HG02571 (cell line): Measurements from ENCODE around the gene DIPK1B.
"Not testable (repeated sequence)": the region's sequence is repeated elsewhere in the genome, so short reads cannot be mapped to it uniquely, and the experiment has no call there.

Source experiments
- ATAC-seq: cut with Tn5 transposase; IDR thresholded peaks from one replicate; pipeline ENCODE4 v1.9.1; 2021; ENCODE audit warnings: mild to moderate bottlenecking, moderate library complexity; ENCODE audit not compliant: unreplicated experiment

The DIPK1B gene

DNA sequence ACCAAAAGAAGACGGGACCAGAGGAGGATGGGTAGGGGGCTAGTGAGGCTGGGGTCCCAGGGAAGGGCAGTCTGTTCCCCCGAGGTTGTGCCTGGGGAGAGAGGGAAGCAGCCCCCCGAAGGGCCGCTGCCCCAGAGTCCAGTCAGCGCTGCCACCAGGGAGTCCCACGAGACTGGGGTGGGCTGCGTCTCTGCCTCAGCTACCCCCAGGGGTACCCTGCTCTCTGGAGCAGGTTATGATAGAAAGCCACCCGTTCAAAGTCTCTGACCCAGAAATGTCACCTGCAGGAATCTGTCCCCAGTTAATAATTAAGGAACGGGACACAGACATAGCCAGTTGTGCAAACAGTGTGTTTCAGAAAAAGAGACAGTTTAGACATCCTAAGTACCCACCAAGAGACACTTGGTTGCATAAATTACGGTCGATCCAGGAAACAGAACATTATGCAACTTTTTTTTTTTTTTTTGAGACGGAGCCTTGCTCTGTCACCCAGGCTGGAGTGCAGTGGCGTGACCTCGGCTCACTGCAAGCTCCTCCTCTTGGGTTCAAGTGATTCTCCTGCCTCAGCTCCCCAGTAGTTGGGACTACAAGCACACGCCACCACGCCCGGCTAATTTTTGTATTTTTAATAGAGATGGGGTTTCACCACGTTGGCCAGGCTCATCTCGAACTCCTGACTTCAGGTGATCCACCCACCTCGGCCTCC lies 14.4 kb upstream of the DIPK1B start:
- no peak for ATAC-seq

DNA sequence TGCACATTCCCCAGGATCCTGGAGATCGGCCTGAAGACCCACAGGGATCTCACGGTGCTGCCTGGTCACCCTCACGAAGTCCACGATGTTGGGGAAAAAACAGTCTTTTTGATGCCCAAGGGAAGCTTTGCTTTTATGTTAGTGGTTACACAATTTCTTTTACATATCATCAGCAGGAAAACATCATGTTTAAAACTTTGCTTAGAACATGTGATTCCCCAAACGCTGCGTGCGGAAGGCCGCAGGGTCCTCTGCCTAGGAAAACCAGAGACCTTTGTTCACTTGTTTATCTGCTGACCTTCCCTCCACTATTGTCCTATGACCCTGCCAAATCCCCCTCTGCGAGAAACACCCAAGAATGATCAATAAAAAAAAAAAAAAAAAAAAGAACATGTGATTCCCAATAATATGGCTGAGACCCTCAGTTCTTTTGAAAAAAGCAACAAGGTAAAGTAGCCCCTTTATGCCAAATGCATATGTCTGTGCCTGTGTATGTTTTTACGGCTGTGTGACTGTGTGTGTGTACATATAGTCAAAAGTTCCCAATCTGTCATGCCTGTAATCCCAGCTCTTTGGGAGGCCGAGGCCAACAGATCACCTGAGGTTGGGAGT lies 13.6 kb upstream of the DIPK1B start:
- no peak for ATAC-seq

DNA sequence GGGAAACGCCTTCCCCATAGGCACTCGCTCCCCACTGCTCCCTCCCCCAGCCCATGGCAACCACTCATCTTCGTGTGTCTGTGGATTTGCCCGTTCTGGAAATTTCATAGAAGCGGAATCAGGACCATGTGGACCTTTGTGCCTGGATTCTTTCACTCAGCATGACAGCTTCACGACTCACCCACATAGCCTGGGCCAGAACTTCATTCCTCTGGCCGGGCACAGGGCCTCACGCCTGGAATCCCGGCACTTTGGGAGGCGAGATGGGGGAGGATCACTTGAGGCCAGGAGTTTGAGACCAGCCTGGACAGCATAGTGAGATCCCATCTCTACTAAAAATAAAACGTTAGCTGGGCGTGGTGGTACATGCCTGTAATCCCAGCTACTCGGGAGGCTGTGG lies 12.1 kb upstream of the DIPK1B start:
- no peak for ATAC-seq

DNA sequence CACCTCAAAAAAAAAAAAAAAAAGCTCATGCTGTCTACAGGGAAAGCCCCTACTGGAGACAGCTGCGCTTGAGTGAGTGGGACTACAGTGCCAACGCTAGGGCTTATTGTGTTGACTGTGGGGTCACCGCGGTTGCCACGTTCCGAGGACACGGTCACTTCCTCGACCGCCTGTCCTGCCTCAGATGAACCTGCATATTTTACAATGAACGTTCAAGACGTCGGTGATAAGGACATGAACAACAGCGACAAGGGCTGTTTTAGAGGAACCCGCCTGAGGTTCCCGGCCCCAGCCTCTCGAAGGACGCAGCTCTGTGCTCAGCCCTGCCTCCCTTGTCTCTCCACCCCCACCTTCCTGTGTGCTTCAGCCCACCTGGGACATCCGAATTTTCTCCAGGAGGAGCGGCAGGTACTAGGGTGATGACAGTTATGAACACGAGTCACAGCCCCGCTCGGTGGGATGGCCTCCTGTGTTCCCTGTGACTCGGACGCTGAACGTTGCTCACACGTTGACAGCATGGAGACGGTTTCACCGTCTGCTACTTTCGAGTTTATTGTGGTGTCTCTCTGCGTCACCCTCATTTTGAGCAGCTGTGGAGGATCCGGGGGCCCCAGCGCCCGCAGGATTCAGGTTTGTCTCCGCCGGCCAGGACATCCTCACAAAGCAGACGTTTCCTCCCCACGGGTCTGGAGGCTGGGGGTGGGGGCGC lies 11.3 kb upstream of the DIPK1B start:
- ATAC-seq = peak; percentile 67

DNA sequence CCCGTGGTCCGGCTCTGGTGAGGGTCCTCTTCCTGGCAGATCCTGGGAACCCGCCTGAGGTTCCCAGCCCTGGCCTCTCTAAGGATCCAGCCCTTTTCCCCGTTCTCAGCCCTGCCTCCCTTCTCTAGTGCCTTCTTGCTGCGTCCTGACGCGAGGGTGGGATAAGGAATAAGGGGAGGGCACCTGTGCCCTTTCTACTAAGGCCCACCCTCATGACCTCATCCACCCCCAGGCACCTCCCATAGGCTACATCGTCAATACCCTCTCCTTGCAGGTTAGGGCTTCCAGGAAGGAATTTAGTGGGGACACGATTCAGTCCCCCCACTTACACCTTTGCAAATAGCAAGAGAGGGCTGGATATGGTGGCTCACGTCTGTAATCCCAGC lies 10.7 kb upstream of the DIPK1B start:
- ATAC-seq = no peak

DNA sequence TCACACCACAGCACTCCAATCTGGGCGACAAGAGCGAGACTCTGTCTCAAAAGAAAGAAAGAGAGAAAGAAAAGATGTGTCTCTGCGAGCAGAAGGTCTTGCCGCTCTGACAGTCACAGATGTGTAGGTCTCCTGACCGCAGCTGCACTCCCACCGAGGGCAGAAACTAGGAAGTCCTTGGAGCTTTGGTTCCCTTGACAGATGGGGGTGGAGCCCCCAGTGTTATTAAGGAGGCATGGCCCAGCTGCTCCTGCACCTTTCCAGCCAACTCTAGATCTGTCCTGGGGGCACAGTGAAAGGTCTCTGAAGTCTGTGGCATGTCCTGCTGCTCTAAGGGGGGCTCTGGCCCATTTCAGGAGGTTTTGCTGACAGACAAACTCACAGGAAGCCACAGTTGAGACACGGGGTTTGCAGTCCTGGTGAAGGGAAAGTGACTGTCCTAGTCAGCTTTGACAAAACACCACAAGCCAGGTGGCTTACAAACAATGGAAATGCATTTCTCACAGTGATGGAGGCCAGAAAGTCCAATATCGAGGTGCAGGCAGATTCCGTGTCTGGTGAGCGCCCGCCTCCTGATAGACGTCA lies 9.0 kb upstream of the DIPK1B start:
- ATAC-seq = no peak

DNA sequence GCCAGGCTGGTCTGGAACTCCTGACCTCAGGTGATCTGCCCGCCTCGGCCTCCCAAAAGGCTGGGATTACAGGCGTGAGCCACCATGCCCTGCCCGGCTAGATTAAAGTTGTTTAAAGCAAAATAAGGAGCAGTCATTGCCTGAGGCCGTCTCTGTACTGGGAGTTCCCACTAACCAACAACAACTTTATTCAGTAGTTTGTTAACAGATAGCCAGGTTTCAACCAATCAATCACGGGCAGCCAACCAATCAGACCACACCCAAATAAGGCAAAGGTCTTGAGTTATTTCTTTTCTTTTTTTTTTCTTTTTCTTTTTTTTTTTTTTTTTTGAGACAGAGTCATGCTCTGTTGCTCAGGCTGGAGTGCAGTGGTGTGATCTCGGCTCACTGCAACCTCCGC lies 7.6 kb upstream of the DIPK1B start:
- ATAC-seq = not testable (repeated sequence)

DNA sequence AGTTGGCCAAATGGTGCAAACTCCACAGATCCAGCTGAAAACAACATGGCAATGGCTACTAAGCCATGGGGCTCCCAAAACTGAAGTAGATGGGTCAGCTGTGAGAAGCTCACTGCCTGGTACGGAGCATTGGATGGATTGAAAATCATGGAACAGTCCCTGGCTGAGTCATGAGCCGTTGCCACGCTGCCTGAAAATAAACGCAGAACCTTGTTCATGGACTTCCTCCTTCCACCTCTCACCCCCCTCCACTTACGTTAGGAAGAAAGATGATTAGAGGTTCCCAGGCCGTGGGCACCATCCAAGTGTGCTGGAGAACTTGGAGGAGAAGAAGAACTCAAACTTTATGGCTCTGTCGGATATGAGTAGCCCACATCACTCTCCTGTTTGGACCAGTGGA lies 6.8 kb upstream of the DIPK1B start:
- no peak for ATAC-seq

DNA sequence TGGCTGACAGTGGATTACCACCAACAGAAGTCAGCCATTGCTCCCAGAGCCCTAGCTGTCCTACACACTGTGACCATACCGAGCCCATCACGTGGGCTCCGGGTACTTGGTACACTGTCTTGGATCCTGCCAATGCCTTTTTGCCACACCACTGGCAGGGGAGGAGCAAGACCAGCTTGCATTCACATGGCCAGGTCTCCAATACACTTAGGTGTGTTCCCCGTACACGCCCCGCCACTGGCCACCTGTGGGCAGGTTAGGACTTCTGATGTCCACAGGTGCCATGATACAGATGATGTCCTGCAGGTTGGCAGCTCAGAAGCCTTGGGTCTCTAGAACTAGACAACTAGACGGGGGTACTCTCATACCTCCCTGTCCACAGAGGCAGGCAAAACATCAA lies 5.4 kb upstream of the DIPK1B start:
- ATAC-seq = no peak

DNA sequence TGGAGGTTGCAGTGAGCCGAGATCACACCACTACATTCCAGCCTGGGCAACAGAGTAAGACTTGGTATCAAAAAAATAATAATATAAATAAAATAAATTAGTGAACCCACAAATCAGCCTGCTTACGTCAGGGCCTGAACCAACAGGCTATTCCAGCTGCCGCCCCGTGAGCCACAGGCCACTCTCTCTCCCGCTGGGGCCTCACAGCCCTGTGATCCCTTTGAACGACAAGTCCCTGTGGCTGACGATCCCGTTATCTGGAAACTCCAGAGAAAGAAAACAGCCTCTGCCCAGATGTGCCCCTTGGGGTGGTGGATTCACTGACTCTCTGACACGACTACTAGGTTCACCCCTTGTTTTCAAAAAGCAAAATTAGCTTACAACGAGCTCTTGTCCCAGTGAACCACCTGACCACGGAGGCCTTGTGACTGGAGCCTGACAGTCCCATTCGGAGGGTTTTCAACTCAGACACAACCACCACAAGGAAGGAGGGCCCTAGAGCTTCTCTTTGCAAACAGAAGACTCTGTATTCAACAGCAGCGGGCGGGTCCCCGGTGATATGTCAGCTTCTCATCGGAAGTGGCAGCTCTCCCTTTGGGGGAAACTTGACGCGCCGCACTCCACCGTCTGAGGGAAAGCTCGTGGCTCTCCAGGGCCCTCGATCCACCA lies 4.4 kb upstream of the DIPK1B start:
- no peak for ATAC-seq

DNA sequence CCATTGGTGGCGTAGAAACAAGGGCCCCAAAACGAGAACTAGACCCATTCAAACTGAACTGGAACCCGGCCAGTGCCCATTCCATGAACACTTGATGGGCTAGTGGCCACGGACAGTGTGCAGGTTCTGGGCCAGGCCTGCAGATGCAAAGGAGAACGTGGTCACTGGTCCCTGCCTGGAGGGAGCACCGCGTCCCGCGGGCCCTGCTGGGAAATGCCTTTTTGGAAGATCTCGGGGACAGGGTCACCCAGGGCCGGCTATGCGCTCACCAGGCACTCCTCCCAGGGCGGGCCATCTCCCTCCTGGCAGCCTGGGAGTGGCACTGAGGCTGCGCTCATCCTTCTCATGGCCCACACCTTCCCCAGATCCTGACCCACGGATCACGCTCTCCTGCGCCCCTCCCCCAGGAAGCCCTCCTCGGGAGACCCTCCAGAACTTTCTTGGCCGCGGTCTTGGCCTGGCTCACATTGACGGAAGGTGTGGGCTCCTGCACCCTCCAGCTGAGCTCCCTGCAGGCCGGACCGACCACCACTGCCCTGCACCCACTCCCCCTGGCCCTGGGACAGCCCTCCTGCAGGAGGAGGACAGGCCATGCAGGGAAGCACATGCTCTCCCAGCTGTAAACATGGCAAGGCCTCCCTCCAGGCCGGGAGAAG lies 2.8 kb upstream of the DIPK1B start:
- ATAC-seq = no peak

DNA sequence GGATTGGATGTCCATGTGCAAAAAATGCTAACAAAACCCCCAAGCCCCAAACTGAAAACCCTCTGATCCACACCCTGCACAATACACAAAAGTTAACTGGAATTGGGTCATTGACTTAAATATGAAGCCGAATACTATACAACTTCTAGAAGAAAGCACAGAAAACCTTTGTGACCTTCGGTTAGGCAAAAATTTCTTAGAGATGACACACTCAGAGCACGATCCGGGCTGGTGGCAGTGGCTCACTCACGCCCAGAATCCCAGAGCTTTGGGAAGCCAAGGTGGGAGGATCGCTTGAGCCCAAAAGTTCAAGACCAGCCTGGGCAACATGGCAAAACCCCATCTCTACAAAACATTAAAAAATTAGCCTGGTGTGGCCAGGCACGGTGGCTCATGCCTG lies 1.8 kb upstream of the DIPK1B start:
- ATAC-seq = no peak

DNA sequence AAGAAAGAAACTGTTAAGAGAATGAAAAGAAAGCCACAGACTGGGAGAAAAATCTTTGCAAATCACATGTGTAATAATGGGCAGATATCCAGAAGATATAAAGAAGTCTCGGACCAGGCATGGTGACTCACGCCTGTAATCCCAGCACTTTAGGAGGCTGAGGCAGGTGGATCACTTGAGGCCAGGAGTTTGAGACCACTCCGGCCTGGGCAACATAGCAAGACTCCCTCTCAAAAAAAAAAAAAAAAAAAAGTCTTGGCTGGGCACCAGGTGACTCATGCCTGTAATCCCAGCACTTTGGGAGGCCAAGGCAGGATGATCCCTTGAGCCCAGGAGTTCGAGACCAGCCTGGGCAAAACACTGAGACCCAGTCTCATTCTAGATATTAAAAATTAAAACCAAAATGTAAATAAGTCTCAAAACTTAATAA lies 1.1 kb upstream of the DIPK1B start:
- not testable (repeated sequence) for ATAC-seq

DNA sequence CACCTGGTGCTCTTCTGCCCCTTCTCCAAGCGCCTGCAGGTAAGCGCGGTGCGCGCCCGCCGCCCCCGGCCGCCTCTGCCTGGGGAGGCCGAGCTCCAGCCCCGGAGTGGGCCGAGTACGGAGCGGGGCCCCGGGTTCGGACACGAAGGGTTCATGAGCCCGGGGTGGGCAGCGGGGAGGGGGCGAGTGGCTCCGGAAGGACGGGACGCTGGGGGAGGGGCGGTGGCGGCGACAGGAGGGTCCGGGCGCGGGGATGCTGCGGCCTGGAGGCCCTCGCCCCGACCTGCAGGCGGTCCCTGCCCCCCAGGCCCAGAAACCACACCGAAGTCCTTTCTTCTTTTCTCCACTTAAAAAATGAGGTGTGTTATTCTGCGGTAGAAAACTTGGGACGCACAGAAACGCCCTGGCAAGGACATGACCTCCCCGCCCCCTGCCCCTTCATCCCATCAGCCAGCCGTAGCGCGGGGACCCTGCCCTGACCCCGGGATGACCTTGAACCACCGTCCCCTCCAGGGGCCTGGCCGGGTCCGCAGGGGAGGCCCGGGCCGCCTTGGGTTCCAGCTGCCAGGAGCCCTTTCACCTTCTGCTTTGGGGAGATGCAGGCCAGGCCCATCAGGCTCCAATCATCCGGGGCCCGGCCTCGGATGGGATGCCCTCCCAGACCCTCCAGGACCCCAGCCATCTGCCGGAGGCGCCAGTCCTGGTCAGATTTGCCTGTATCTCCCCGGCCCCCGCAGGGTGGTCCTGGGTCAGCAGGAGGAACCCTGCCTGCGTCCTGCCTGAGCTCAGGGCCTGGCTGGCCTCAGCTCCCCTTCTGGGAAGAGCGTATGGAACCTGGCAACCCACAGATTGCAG lies 545 bp downstream of the DIPK1B start:
- no peak for ATAC-seq

DNA sequence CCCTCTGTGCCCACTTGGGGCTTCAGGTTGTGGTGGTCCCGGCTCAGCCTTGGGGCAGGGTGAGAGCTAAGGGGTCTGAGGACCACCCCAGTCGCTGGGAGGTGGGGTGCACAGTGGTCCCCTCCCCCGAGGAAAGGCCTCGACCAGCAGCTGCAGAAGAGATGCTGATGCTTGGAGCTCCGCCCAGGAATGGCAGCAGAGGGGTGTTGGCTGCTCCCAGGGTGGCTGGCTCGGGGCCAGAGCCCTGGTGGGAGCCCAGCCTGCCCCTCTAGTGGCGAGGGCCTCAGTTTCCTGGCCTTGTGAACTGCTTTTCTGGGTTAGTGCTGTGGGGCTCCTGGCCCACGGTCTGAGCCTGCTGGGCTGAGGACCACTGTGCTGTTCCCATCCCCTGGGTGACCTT lies 1.2 kb downstream of the DIPK1B start:
- no peak for ATAC-seq

DNA sequence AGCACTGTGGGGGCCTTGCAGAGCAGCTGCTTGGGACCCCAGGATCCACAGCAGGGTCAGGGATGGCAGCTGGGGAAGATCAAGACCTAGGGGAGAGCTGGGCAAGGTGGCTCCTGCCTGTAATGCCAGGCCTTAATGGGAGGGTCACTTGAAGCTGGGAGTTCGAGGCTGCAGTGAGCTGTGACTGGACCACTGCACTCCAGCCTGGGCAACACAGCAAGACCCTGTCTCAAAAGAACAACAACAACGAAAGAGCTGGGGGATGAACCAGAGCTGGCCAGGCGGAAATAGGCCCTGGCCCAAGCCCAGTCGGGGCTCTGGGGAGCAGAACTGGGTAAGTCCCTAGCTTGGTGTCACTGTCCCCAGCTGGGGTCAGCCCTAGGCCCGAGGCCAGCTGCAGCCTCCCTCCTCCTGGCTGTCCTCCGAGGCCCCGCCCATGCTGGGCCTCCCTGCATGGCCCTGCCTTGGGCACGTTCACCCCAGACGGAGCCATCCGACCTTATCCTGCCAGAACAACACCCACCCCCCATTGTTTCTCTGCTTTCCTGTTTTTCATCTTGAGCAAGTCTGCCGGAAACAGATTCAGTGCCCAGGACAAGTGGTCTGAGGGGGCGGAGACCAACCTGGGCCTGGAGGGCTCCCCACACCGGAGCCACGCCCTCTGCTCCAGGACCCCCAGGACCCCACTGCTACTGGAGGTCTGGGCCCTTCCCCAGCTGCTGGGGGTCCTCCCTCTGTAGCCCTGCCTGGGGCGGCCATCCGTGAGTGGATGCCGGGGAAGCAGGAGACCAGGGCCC lies 1.9 kb downstream of the DIPK1B start:
- no peak for ATAC-seq

DNA sequence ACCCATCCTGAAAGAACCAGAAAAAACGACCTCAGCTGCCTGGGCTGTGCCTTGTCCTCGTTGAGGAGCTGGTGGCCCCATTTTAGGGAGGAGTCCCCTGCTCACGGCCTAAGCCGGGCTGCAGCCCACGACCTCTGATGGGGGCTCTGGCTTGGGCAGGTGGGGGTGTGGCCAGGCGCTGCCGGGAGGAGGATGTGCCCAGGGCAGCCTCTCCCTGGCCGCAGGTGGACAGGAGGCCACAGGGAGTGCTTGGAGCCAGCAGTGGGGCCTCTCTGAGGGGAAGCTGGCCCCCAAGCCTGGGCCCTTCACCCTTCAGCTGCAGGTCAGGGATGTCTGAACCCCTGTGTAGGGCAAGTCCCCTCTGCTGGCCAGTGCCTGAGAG lies 2.5 kb downstream of the DIPK1B start:
- no peak for ATAC-seq

DNA sequence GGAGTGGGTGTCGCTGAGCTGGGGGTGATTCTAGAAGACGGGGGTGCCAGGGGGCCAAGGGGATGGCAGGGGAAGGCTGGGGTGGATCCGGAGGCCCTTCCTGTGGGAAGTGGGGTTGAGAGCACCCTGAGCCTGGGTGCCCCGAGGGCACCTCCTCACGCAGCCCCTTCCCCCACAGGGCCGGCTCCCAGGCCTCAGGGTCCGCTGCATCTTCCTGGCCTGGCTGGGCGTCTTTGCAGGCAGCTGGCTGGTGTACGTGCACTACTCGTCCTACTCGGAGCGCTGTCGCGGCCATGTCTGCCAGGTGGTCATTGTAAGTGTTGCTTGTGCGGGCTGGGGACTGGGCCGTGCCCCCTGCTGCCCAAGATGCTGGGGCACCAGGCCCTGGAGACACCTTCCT lies 5.0 kb downstream of the DIPK1B start:
- ATAC-seq = no peak
